Measurements from ENCODE around the gene NIN.

Gene NIN

GRCh38 chr14:50806241-50806933 lies 24.6 kb downstream of the NIN start:
- no peak for ATAC-seq
- TF ChIP-seq POU6F1 (CRISPR knock-in tag; IDR thresholded peaks at IDR 0.05; ENCODE audit: borderline replicate concordance, low read depth) (no peak), ESRRG (CRISPR knock-in tag; IDR thresholded peaks at IDR 0.05) (no peak), OSR1 (CRISPR knock-in tag; IDR thresholded peaks at IDR 0.05) (no peak), ZNF565 (CRISPR knock-in tag; conservative IDR thresholded peaks at IDR 0.05; ENCODE audit: low read depth) (no peak), TSHZ2 (CRISPR knock-in tag; IDR thresholded peaks at IDR 0.05) (no peak), TOX (CRISPR knock-in tag; IDR thresholded peaks at IDR 0.05; ENCODE audit: borderline replicate concordance) (no peak), SNAI2 (CRISPR knock-in tag; IDR thresholded peaks at IDR 0.05) (no peak), PPARA (CRISPR knock-in tag; IDR thresholded peaks at IDR 0.05; ENCODE audit: borderline replicate concordance) (no peak), CSRNP3 (CRISPR knock-in tag; IDR thresholded peaks at IDR 0.05) (no peak), CREB5 (CRISPR knock-in tag; IDR thresholded peaks at IDR 0.05; ENCODE audit: low read depth) (no peak), ZFP30 (CRISPR knock-in tag; IDR thresholded peaks at IDR 0.05) (no peak), RARB (CRISPR knock-in tag; IDR thresholded peaks at IDR 0.05) (no peak), ZC3H10 (CRISPR knock-in tag; IDR thresholded peaks at IDR 0.05) (no peak), GLIS3 (CRISPR knock-in tag; IDR thresholded peaks at IDR 0.05) (no peak), ZFP3 (CRISPR knock-in tag; IDR thresholded peaks at IDR 0.05) (no peak), ZNF70 (CRISPR knock-in tag; IDR thresholded peaks at IDR 0.05) (no peak), CSDC2 (CRISPR knock-in tag; IDR thresholded peaks at IDR 0.05) (no peak), PATZ1 (CRISPR knock-in tag; IDR thresholded peaks at IDR 0.05; ENCODE audit: borderline replicate concordance) (no peak), ZNF8 (CRISPR knock-in tag; IDR thresholded peaks at IDR 0.05) (no peak), BACH2 (CRISPR knock-in tag; IDR thresholded peaks at IDR 0.05; ENCODE audit: borderline replicate concordance) (no peak)

GRCh38 chr14:50805396-50805795 lies 25.6 kb downstream of the NIN start:
- ATAC-seq: no peak
- TF ChIP-seq POU6F1 (CRISPR knock-in tag; IDR thresholded peaks at IDR 0.05; ENCODE audit: borderline replicate concordance, low read depth) (no peak), ZFP3 (CRISPR knock-in tag; IDR thresholded peaks at IDR 0.05) (no peak), ISL1 (CRISPR knock-in tag; IDR thresholded peaks at IDR 0.05) (no peak), PATZ1 (CRISPR knock-in tag; IDR thresholded peaks at IDR 0.05; ENCODE audit: borderline replicate concordance) (no peak), ESRRG (CRISPR knock-in tag; IDR thresholded peaks at IDR 0.05) (no peak), OSR1 (CRISPR knock-in tag; IDR thresholded peaks at IDR 0.05) (no peak), CREB5 (CRISPR knock-in tag; IDR thresholded peaks at IDR 0.05; ENCODE audit: low read depth) (no peak), CSDC2 (CRISPR knock-in tag; IDR thresholded peaks at IDR 0.05) (no peak)

Data from SK-N-SH treated with all-trans-retinoic acid at 6 μM for 48 hours (cell line).